Fibroblast of villous mesenchyme (primary cell): ENCODE results near the gene WAPL. TPM values are rescaled to one million over a fixed set of nuclear protein-coding genes. Genes with fewer than 3 reads are reported as not detected.

Experiments used
- DNase-seq: peaks from one replicate; pipeline ENCODE4 v3.0.0-alpha.2; 2010; ENCODE audit warnings: low read depth
- H3K4me3 ChIP-seq: 2 replicates; pipeline ENCODE4 v1.5.1; 2011; ENCODE audit warnings: low read depth, mild to moderate bottlenecking, low read length
- total RNA-seq: library from RNA; depleted of rRNA; stranded (reverse); fragments of >200 nt; gene quantifications from 2 replicates; pipeline ENCODE4 v1.2.3, GENCODE V29; 2012
- TF ChIP-seq, protein P1 (sequence below): IDR thresholded peaks from 2 replicates; pipeline ENCODE4 v1.5.1; 2012; ENCODE audit warnings: low read depth, mild to moderate bottlenecking, low read length; ENCODE audit not compliant: insufficient read depth

The WAPL gene
- total RNA-seq, 1 donor: 64.8 TPM

- no peak overlapping the region for H3K4me3 ChIP-seq
- no peak for DNase-seq
- TF ChIP-seq, protein P1, sequence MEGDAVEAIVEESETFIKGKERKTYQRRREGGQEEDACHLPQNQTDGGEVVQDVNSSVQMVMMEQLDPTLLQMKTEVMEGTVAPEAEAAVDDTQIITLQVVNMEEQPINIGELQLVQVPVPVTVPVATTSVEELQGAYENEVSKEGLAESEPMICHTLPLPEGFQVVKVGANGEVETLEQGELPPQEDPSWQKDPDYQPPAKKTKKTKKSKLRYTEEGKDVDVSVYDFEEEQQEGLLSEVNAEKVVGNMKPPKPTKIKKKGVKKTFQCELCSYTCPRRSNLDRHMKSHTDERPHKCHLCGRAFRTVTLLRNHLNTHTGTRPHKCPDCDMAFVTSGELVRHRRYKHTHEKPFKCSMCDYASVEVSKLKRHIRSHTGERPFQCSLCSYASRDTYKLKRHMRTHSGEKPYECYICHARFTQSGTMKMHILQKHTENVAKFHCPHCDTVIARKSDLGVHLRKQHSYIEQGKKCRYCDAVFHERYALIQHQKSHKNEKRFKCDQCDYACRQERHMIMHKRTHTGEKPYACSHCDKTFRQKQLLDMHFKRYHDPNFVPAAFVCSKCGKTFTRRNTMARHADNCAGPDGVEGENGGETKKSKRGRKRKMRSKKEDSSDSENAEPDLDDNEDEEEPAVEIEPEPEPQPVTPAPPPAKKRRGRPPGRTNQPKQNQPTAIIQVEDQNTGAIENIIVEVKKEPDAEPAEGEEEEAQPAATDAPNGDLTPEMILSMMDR: no peak
These were observed 59.4 kb downstream of the WAPL start for GRCh38 chr10:86461963-86462804.

DNA sequence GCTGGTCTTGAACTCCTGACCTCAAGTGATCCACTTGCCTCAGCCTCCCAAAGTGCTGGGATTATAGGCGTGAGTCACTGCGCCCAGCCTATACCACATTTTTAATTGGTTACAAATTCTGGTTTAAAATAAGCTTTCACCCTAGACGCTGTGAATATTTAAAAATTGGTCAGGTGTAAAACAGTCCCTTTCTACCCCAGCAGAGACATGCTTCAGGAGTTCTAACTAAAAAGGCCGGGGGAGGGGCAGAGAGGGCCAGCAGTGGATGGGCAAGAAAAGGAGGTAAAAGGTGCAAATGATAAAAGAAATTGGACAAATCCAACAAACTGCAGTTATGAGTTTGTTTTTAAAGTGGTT lies 70.0 kb downstream of the WAPL start:
- no peak overlapping the region for H3K4me3 ChIP-seq
- DNase-seq: no peak
- TF ChIP-seq, protein P1: no peak

- DNase-seq: no peak
- TF ChIP-seq, protein P1: no peak
- H3K4me3 ChIP-seq: no peak overlapping the region
These were observed 70.6 kb downstream of the WAPL start for GRCh38 chr10:86450806-86451603.

GRCh38 chr10:86449926-86450558 lies 71.5 kb downstream of the WAPL start:
- TF ChIP-seq, protein P1: no peak
- DNase-seq: no peak
- no peak overlapping the region for H3K4me3 ChIP-seq

DNA sequence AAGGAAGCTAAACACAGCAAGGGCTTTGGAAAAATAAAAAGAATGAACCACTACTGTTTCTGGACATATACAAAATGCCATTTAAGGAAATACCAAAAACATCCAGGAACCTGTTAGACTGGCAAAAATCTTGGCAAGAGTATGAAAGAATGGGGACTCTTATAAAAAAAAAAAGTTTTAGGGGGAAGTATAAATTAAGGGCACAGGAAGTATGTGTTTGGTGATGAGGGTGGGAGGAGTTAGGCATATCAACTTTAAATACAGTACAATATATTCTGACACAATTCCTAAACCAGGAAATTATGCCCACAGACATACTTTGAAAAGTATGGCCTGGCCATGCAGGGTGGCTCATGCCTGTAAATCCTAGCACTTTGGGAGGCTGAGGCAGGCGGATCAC lies 74.2 kb downstream of the WAPL start:
- TF ChIP-seq, protein P1: no peak
- no peak for DNase-seq
- H3K4me3 ChIP-seq: no peak overlapping the region

DNA sequence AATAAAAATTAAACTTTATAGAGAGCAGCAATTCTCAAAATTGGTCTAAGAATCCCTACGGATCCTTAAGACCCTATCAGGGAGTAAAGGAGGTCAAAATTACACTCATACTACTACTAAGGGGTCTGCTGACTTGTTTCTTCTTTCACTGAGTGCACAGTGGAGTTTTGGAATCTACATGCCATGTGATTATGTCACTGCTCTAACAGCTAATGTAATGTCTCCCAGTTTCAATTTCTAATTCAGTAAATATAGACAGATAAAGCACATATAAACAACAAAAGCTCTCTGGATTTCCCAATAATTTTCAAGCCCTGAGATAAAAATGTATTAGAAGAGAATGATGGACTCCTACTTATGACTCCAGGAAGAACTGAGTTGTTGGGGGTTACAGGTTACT lies 74.6 kb downstream of the WAPL start:
- TF ChIP-seq, protein P1: no peak
- peak; percentile 39 for DNase-seq
- no peak overlapping the region for H3K4me3 ChIP-seq
